A549 treated with AZD2906 at 1 μM for 4 hours (cell line): ENCODE results near the gene TMF1. TPM values are rescaled to one million over a fixed set of nuclear protein-coding genes. Genes with fewer than 3 reads are reported as not detected.

Experiments
- total RNA-seq: library from RNA; stranded (reverse); fragments of 200-300 nt; extraction: Qiagen RNA extraction; gene quantifications from 5 replicates; pipeline ENCODE4 v1.2.3, GENCODE V29; 2022

Gene TMF1, protein sequence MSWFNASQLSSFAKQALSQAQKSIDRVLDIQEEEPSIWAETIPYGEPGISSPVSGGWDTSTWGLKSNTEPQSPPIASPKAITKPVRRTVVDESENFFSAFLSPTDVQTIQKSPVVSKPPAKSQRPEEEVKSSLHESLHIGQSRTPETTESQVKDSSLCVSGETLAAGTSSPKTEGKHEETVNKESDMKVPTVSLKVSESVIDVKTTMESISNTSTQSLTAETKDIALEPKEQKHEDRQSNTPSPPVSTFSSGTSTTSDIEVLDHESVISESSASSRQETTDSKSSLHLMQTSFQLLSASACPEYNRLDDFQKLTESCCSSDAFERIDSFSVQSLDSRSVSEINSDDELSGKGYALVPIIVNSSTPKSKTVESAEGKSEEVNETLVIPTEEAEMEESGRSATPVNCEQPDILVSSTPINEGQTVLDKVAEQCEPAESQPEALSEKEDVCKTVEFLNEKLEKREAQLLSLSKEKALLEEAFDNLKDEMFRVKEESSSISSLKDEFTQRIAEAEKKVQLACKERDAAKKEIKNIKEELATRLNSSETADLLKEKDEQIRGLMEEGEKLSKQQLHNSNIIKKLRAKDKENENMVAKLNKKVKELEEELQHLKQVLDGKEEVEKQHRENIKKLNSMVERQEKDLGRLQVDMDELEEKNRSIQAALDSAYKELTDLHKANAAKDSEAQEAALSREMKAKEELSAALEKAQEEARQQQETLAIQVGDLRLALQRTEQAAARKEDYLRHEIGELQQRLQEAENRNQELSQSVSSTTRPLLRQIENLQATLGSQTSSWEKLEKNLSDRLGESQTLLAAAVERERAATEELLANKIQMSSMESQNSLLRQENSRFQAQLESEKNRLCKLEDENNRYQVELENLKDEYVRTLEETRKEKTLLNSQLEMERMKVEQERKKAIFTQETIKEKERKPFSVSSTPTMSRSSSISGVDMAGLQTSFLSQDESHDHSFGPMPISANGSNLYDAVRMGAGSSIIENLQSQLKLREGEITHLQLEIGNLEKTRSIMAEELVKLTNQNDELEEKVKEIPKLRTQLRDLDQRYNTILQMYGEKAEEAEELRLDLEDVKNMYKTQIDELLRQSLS
- total RNA-seq, result 9.8 to 15.3 TPM (median 12.9 TPM) in 5 replicates

DNA sequence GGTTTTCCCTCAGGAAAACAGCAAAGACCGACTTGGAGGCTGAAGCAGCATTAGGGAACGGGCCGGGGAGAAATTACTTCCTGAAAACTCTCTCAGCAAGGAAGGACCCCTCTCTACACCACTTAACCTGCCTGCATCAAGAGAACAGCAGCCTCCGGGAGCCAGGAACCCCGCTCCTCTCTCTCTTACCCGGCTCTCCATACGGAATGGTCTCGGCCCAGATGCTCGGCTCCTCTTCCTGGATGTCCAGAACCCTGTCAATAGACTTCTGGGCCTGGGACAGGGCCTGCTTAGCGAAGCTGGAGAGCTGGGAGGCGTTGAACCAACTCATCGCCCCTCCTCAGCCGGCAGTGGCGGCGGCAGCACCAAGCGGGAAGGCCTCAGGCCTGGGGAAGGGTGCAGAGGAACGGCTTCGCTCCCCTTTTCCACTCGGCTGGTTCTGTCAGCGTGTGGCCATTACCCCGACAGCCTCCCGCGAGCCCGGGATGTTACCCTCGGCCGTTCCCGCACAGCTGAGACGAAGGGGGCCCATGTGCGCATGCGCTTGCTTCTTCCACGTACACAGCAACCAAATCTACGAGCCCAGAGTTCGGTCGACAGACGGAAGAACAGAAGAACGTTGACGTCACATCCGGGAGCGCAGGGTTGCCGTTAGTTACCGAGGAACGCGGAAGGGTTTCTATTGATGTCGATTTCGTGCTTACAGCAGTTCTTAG lies at the start of gene TMF1:
TMF1 (minus strand) TSS at position 578 of the 716 bp plus-strand sequence; CDS start at position 331, 247 bp downstream.

DNA sequence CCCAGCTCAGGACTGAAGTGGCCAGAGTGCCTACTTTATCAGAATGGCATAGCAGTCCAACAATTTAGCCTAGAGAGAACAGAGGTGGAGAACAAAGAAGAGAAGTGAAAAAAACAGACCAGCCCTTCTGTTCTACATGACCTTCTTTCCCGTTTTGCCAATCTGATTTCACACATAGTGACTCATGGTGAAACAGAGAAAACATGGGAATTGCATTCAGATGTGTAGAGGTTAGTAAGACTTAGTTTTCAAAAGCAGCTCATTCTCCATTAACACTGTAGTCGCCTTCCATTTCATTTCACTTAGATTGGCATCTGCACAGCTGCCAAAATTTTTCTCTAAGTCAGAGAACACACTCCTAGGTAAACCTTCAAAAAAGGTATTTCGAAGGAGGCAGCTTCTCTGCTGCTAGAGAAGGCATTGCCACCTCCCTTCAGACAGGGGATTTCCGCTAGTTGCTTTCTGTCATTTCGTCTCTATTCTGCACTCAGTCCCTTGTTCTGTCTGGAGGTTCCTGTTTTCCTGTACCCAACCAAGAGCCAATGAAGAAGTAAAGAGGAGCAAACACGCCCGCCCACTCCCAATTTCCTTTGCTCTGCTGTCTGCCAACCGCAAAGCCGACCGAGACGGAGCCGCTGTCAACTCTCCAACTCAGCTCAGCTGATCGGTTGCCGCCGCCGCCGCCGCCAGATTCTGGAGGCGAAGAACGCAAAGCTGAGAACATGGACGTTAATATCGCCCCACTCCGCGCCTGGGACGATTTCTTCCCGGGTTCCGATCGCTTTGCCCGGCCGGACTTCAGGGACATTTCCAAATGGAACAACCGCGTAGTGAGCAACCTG lies 32.4 kb upstream of the TMF1 start, which contains the start of gene ARL6IP5:
ARL6IP5 (plus strand) TSS at position 612 of the 842 bp plus-strand sequence; CDS start at position 723, 111 bp downstream.

DNA sequence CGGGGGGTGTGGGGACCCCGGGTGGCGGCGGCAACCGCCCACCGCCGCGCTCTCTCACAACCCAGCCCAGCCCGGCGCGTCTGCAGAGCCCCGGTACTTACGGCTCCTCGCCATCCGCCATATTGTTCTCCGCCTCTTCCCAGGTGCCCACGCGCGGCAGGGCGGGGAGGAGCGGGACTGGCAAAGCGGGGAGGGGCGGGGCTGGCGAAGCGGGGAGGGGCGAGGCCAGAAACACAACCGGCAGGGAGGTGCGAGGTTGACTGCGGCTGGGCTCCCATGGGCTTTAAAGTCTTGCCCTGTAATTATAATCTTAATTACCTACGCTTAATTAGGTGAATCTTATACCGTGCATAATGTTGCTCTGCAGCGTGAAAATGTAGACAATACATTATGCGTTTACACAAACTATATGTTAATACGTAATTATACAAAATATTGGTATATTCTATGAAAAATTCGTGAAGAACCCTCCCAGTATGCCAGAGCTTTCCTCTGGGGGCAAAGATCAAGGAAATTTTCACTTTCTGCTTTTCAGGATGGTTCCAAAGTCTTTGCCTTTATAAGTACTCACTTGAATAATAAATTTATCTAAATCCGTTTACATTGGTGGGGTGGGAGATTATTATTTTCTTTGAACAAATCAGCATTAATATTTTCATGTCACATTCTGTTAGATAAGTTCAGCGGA lies 28.2 kb upstream of the TMF1 start, which contains the start of gene UBA3:
UBA3 (minus strand) TSS at position 133 of the 688 bp plus-strand sequence; CDS start at position 121, 12 bp downstream.

DNA sequence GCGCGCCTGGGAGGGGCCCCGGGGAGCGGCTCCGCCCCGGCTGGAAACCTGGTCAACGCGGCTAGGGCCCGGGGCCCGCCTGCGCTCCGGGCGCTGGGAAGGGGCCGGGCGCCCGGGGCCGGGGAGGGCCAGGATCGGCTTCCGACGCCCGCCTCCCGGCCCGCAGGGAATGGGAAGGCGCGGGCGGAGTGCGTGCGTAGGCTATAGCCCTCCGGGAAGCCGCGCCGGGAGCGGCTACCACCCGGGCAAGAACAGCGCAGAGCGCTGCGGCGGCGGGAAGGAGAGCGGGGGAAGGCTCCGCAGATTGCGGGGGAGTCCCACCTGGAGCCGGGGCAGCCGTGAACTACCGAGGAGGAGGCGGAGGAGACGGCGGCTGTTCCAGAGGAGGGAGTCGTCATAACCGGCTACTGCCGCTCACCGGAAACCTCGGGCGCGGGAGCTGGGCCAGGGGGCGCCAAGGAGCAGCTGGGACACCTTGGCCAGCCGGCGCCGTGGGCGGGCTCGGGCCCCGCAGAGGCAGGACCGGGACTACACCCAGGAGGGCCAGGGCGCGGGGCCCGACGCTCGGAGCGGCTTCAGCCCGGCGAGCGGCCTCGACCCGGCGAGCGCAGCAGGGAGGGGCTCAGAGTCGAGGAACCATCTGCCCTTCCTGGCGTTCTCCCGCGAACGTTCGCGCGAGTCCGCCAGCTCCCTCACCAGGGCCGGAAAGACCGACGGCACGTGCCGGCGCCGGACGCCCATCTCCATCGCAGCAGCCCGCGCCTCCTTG lies 38.7 kb downstream of the TMF1 start, which contains the start of gene EOGT:
EOGT (minus strand) TSS at position 432 of the 769 bp plus-strand sequence. CDS start 3,838 bp downstream, outside the sequence.

Other genes with a start within 250 kb of the TMF1 start
- not detected in 5 replicates for gene TAFA4, start 119.8 kb downstream of the TMF1 start, total RNA-seq
- gene EOGT, start 38.6 kb downstream of the TMF1 start, total RNA-seq, result 8.8 to 14.2 TPM (median 9.6 TPM) in 5 replicates
- gene UBA3, start 28.0 kb upstream of the TMF1 start, total RNA-seq, result 20.8 to 28.5 TPM (median 21.8 TPM) in 5 replicates
- gene ARL6IP5, start 32.6 kb upstream of the TMF1 start, total RNA-seq, result 76.3 to 103 TPM (median 80.3 TPM) in 5 replicates
- gene LMOD3, start 70.3 kb upstream of the TMF1 start, total RNA-seq, result not detected in 5 replicates